GM19438 (cell line): ENCODE measurements around the gene PPP2R5E.
"Not testable (repeated sequence)": the region's sequence is repeated elsewhere in the genome, so short reads cannot be mapped to it uniquely, and the experiment has no call there.

ENCODE experiments used
- ATAC-seq: cut with Tn5 transposase; IDR thresholded peaks from one replicate; pipeline ENCODE4 v1.9.1; 2021; ENCODE audit warnings: low read depth; ENCODE audit not compliant: unreplicated experiment

Gene PPP2R5E

GRCh38 chr14:63392236-63392635, 150.9 kb downstream of the PPP2R5E start:
- no peak for ATAC-seq

GRCh38 chr14:63388766-63389431, 154.3 kb downstream of the PPP2R5E start:
- ATAC-seq = peak; percentile 68

- no peak for ATAC-seq
These were observed 155.5 kb downstream of the PPP2R5E start for GRCh38 chr14:63387711-63388110.

GRCh38 chr14:63383776-63384367, 159.3 kb downstream of the PPP2R5E start:
- no peak for ATAC-seq

GRCh38 chr14:63378444-63378843, 164.7 kb downstream of the PPP2R5E start:
- ATAC-seq = no peak

- ATAC-seq = no peak
These were observed 167.4 kb downstream of the PPP2R5E start for GRCh38 chr14:63375769-63376168.

- ATAC-seq = not testable (repeated sequence)
These were observed 171.6 kb downstream of the PPP2R5E start for GRCh38 chr14:63371613-63372012.

GRCh38 chr14:63371033-63371432, 172.1 kb downstream of the PPP2R5E start:
- no peak for ATAC-seq

- ATAC-seq = no peak
These were observed 175.3 kb downstream of the PPP2R5E start for GRCh38 chr14:63367742-63368364.

GRCh38 chr14:63362389-63362819, 180.8 kb downstream of the PPP2R5E start:
- ATAC-seq = no peak

GRCh38 chr14:63361790-63362189, 181.4 kb downstream of the PPP2R5E start:
- no peak for ATAC-seq

GRCh38 chr14:63357841-63358240, 185.3 kb downstream of the PPP2R5E start:
- no peak for ATAC-seq

- no peak for ATAC-seq
These were observed 197.4 kb downstream of the PPP2R5E start for GRCh38 chr14:63345826-63346225.

GRCh38 chr14:63344336-63344735, 198.8 kb downstream of the PPP2R5E start:
- no peak for ATAC-seq

GRCh38 chr14:63343878-63344277, 199.3 kb downstream of the PPP2R5E start:
- ATAC-seq = no peak

GRCh38 chr14:63342371-63342770, 200.8 kb downstream of the PPP2R5E start:
- ATAC-seq = no peak

- no peak for ATAC-seq
These were observed 214.1 kb downstream of the PPP2R5E start for GRCh38 chr14:63328787-63329737.

- no peak for ATAC-seq
These were observed 216.3 kb downstream of the PPP2R5E start for GRCh38 chr14:63326840-63327239.

- no peak for ATAC-seq
These were observed 220.1 kb downstream of the PPP2R5E start for GRCh38 chr14:63322897-63323573.

- no peak for ATAC-seq
These were observed 220.7 kb downstream of the PPP2R5E start for GRCh38 chr14:63322472-63322871.
